HTERT RPE-1 (cell line): ENCODE results near the gene ERVFRD-1.

Experiments
- in situ Hi-C: fragments of 300-500 bp; cut with MboI; formaldehyde crosslinking; loops from 4 replicates; pipeline ENCODE4 v1.14.3; 2020; ENCODE audit warnings: low sequenced_read_pairs

The ERVFRD-1 gene

GRCh38 chr6:11110921-11111768 is at the start of gene ERVFRD-1:
Gene ERVFRD-1 (minus strand): TSS chr6:11111725. CDS start chr6:11105310, 6,415 bp downstream.
- in situ Hi-C loops = no loop called here

- in situ Hi-C loops = no loop called here
Observed at GRCh38 chr6:11160199-11160598, 48.7 kb upstream of the ERVFRD-1 start.

DNA sequence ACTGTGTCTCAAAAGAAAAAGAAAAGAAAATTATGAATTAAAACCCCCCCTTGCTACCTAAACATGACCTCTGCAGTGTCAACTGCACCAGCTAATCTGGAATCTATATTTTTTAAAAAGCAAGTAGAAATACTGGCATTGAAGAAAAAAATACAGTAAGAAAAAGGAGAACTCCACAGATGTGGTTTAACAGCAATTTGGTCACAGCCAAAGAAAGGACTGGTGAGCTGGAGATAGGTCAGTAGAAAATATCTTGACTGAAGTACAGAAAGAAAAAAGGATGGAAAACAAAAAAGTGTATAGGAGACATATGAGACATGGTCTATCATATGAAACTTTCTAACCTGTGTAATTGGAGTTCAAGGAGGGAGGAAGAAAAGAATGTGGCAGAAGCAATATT is 44.1 kb upstream of the ERVFRD-1 start:
- in situ Hi-C loops = no loop called here

GRCh38 chr6:11153447-11153846 is 41.9 kb upstream of the ERVFRD-1 start:
- in situ Hi-C loops = no loop called here

DNA sequence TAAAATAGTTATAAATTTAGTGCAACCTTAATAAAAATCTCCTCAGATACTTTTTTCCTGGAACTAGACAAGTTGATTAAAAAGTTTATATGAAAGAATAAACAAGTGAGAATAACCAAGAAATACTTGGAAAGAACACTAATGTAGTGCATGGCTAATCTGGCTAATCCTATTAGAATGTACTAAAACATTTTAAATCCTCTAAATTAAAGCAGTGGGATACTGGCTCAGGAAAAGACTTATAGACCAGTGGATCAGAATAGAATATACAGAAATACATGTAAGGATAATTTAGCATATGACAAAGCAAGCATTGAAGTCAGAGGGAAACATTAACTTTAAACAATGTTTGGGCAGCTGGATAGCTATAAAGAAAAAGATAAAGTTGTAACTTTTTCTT is 41.1 kb upstream of the ERVFRD-1 start:
- in situ Hi-C loops = no loop called here

- in situ Hi-C loops = no loop called here
Observed at GRCh38 chr6:11151488-11151887, 40.0 kb upstream of the ERVFRD-1 start.

- in situ Hi-C loops = no loop called here
Observed at GRCh38 chr6:11149551-11149950, 38.0 kb upstream of the ERVFRD-1 start.

GRCh38 chr6:11146117-11146826 is 34.7 kb upstream of the ERVFRD-1 start:
- in situ Hi-C loops = no loop called here

DNA sequence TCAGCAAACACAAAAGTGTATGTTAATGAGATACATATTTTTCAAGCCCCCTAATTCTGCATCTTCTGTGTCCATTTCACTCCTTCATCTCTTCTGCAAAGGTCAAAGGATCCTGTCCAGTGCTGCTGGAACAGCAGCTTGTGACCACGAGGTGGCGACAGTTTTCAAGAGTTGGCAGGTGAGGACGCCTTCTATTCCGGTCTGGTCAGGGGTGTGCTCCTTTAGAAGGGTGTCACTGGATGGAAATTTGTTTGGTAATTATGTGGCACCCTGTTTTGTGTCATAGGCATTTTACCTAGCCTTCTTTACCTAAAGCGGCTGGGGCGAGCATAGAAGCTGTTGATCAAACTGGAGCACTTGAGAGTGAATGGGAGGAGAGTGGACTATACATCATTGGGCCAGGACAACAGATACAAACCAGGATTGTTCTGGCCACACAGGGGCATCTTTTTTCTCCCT is 32.9 kb upstream of the ERVFRD-1 start:
- in situ Hi-C loops = no loop called here

DNA sequence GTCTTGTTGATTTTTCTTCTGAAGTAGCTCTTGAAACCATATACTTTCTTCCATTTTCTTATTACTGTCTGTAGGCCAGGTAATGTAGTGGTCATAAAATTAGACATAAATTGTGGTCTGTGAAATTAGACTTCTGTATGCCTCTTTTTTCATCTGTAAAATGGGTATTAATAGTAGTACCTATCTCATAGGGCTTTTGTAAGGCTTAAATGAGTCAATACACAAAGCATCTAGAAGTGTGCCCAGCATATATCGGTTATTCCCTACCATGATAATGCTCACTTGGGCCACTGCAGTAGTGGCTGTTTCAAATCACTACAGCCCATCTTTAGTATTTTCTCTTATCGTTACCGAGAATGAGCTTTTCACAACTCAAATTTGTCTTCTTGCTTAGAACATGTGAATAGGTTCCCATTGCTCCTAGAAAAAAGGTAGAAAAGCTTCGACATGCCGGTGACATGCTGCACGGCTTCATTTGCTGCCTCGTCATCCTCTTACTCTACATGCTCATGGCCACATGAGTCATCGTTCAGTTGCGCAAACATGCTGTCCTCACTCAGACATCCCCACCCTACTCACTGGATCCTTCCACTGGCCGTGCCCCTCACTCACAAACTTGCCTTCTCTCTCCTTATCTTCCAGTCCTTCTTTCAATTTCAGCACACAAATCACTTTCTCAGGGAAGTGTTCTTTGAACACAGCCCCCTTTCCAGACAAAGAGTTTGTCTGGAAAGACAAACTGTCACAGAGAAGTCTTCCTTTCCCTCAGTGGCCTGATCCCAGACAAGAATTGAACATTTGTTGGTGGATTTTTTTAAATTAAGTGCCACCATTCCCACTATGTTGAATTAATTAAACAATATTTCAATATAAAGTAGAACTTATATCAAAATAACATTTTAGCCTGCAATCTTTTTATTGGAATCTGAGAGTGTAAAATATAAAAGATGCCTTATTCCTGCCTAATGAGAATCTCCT is 32.2 kb upstream of the ERVFRD-1 start:
- in situ Hi-C loops = no loop called here

DNA sequence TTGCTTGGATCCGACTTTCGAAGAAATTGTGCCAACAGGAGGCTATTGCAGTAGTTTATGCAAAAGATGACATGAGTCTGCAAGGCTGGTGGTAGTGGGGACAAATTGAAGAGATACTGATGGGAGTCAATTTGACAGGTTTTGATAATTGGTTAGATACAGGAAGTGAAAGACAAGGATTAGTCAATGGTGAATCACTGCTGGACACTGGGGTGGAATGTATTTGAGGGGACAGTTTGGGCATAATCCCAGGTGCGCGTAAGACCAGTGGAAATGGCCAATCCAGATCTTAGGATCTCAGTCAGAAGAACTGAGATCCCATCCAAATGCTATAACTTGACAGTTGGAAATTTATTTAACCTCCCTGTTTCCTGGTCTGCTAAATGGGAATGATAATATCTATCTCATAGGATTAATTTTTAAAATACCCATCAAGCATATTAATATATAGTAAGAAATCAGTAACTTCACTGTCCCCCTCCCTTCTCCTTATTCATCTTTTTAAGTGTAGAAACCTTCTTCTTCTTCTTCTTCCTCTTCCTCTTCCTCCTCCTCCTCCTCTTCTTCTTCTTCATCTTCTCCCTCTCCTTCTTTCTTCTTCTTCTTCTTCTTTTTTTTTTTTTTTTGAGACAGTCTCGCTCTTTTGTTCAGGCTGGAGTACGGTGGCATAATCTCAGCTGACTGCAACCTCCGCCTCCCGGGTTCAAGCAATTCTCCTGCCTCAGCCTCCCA is 30.9 kb upstream of the ERVFRD-1 start:
- in situ Hi-C loops = no loop called here

DNA sequence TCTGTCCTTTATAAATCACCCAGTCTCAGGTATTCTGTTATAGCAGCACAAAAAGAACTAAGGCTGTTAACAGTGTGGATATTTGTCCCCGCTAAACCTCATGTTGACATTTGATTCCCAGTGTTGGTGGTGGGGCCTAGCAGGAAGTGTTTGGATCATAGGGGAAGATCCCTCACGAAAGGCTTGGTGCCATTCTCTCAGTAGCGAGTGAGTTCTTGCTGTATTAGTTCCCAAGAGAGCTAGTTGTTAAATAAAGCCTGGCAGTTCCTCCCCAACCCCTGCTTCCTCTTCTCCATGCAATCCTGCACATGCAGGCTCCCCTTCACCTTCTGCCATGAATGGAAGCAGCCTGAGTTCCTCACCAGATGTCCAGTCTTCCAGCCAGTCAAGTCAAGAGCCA is 29.8 kb upstream of the ERVFRD-1 start:
- in situ Hi-C loops = no loop called here

DNA sequence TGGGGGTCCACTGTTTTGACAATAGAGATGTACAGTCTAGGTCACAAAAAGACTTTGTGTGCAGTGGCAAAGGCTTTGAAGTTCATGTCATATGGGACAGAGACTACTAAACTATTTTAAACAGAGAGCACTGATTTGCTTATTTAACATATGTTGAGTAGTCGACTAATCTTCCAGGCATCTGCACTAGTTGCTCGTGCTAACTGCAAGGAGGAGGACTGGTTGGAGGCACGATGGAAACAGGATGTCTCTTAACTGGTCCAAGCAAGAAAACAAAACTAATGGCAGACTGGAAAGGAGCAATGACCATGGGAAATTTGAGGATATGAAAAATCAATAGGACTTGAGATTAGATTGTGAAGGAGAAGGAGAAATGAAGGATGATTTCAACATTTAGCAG is 28.5 kb upstream of the ERVFRD-1 start:
- in situ Hi-C loops = no loop called here

GRCh38 chr6:11139051-11139960 is 27.8 kb upstream of the ERVFRD-1 start:
- in situ Hi-C loops = no loop called here

DNA sequence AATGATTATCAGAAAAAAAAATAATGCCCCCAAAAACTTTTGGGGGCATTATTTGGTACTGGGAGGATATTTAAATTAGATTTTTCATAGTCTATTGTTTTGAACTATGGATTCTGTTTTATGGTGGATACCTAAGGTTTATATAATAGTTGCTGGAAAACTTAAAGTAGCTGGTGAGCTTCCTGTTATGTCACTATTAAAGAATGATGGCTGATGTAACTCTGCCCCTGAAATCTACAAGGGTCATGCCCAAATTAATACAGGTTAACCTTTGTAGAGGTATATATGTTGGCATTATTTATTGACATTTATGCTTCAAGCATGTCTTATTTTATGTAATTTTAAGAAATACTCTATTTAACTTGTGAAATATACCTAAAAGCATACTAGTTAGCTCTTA is 25.3 kb upstream of the ERVFRD-1 start:
- in situ Hi-C loops = no loop called here

- in situ Hi-C loops = no loop called here
Observed at GRCh38 chr6:11133281-11133680, 21.8 kb upstream of the ERVFRD-1 start.

GRCh38 chr6:11132194-11132888 is 20.8 kb upstream of the ERVFRD-1 start:
- in situ Hi-C loops = no loop called here

GRCh38 chr6:11130605-11131004 is 19.1 kb upstream of the ERVFRD-1 start:
- in situ Hi-C loops = no loop called here
